Right ventricle myocardium inferior (tissue), 1 donor: ENCODE data around the gene RAB18. TPM values are rescaled to one million over a fixed set of nuclear protein-coding genes. Genes with fewer than 3 reads are reported as not detected.
"Not testable (repeated sequence)": the region's sequence is repeated elsewhere in the genome, so short reads cannot be mapped to it uniquely, and the experiment has no call there.

Experiments used
- ATAC-seq: fragments of 200-7000 bp; cut with Tn5 transposase; one replicate; pipeline ENCODE4 v1.9.1; 2020; ENCODE audit warnings: mild to moderate bottlenecking, moderate library complexity
- DNase-seq: peaks from one replicate; pipeline ENCODE4 v3.0.0; 2021; ENCODE audit errors: missing footprints
- intact Hi-C: fragments of 100-400 bp; cut with DNase I; formaldehyde crosslinking; loops from one replicate; pipeline ENCODE4 v1.11.0; 2022
- total RNA-seq: library from RNA; stranded (reverse); fragmentation: NEBNext Ultra II Directional; extraction: Animal tissue kit (Norgen Biotek cat#: 25700); gene quantifications from one replicate; pipeline ENCODE4 v1.2.1, GENCODE V29; 2021
- donor health status: DM: no; HTN: yes; CAD: no; lungs with severe emphysema.

RAB18 gene
- total RNA-seq, 1 donor from 2014 or later: 114 TPM

- intact Hi-C loops: no loop called here
- ATAC-seq (no peak), DNase-seq (no peak)
These were observed 3.2 kb upstream of the RAB18 start for GRCh38 chr10:27500886-27501285.

- ATAC-seq: no peak
- intact Hi-C loops: no loop called here
- DNase-seq: no peak
These were observed 552 bp upstream of the RAB18 start for GRCh38 chr10:27503498-27504006.

DNA sequence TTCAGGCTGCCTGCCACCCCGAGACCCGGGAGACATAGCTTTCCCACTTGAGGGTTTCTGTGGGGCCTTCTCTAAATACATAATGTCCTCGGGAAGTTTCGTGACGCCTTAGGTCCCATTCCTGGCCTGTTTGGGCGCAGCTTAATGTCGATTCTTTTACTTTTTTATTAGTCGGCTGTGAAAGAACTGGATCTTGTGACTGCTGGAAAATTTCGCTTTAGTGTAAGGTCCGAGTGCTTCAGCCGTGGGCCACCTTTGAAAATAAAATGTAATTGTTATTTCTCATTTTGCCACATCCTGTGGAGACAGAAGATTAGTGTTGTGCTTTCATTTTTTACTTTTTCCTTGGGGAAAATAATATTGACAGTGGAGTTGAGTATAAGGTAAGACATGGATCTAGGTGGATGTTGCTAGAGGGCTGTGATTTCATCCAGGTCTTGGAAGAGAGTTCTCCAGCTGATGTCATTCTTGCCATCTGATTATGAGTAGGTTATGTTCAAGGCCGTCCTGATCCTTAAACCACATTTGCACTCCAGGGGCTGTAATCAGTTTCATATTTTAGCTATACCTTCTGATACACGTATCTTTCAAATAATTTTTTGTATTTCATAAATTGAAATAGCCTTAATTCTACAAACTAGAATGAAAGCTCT lies 830 bp downstream of the RAB18 start:
- DNase-seq: no peak
- intact Hi-C loops: no loop called here
- ATAC-seq: no peak

- intact Hi-C loops, DNase-seq, ATAC-seq: not testable (repeated sequence)
These were observed 1.4 kb downstream of the RAB18 start for GRCh38 chr10:27505537-27505936.

GRCh38 chr10:27506280-27506679 lies 2.2 kb downstream of the RAB18 start:
- no peak for ATAC-seq

GRCh38 chr10:27512548-27512947 lies 8.4 kb downstream of the RAB18 start:
- DNase-seq (no peak), ATAC-seq (no peak)
- intact Hi-C loops: no loop called here

More at GRCh38 chr10:27506280-27506679, 2.2 kb downstream of the RAB18 start:
- intact Hi-C loops: no loop called here
- DNase-seq: no peak

DNA sequence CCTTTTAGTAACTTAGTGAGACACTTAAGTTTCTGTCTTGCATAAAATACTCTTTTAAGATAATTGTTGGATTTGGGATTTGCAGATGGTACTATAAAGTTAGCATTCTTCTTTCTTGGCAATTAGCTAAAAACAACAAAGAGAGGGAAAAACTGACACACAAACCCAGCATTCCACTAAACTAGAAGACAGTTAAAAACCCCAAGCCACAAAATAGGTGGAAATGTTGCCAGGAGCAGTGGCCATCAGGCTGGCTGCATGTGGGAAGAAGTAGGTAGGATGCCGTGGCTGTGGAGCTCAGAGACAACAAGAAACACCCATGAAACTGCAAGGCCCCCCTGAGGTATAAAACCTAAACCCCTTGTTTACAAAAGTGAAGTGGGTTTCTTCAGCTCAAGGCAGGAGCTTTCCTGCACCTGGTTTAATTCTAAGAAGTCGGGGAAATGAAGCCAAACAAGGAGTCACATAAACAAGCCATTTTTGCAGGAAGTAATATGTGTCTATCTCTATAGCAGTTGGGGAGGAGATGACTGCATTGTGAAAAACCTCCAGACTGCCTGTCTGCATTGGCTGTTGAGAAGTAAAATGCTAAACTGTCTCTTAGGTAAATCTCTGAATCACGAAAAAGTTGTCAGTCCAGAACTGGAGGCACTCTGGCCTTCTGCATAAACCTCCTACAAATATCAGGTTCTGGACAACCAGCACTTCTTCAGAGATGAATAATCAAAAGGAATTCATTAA lies 9.5 kb downstream of the RAB18 start:
- intact Hi-C loops: no loop called here
- DNase-seq (no peak), ATAC-seq (no peak)

DNA sequence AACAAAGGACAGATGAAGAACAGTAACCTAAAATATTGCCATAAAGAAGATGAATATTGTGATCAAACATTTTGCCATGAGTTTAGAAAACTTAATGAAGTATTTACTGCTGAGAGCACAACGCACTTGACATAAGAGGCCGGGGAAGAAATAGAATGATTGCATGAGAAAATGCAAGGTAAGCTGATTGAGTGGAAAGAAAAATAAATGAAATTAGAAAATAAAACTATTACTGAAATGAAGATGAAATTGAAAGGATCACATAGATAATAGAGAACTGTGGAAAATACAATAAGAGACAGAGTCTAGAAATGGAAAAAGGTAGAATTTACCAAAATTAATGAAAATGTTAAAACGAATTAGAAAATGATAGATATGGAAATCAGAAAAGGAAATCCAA lies 10.1 kb downstream of the RAB18 start:
- DNase-seq: no peak
- no peak for ATAC-seq
- intact Hi-C loops: no loop called here

GRCh38 chr10:27518261-27518660 lies 14.2 kb downstream of the RAB18 start:
- intact Hi-C loops: no loop called here
- DNase-seq: no peak
- ATAC-seq: no peak

GRCh38 chr10:27525819-27526218 lies 21.7 kb downstream of the RAB18 start:
- ATAC-seq (peak; percentile 76), DNase-seq (no peak)
- intact Hi-C loops: no loop called here

DNA sequence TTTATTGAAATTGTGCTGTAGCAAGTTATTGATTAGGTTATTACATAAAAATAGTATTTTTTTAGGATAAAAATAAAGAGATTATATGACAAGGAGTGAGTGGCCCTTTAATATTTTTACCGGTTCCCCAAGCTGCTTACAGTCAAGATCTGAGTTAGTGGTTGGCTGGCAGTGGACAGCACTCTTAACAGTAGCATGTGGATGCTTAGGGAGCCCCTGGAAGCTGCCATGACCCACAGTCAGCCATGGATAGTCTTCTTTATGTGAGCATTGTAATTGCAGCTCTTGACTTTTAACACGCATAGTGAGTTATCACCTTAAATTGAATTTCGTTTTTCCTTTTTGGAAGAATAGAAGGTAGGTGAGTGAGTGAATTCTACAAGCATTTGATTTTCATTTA lies 22.1 kb downstream of the RAB18 start:
- intact Hi-C loops: no loop called here
- DNase-seq (no peak), ATAC-seq (peak; percentile 39)

DNA sequence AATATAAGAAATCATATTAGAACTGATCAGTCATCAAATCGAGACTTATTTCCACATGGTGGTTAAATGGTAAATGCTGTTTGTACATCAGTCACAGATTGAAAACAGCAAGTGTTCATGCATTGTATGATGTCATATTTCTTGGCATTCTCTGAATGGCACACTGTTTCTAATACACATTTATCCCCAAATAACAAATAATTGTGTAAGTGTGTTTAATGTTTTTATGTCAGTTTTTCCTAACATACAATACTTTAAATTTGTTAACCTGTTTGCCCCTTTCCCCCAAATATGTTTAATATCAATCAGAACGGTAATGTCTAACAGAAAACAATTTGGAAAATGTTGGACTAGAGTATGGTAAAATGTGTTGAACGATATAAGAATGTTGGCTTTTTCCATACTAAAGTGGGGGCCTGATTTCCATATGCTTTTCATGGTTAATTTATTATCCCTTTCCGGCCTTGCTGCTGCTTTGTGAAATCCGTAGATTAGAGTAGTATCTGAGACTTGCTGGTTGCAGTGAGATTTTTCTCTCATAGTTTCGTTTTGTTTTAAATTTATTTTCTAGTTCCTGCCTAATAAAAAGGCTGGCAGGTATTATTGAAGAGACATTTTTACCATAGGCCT lies 23.7 kb downstream of the RAB18 start:
- intact Hi-C loops: no loop called here
- no peak for ATAC-seq
- no peak for DNase-seq

GRCh38 chr10:27529010-27529783 lies 25.1 kb downstream of the RAB18 start:
- no peak for DNase-seq
- ATAC-seq: no peak
- intact Hi-C loops: no loop called here

- intact Hi-C loops: no loop called here
- DNase-seq (no peak), ATAC-seq (no peak)
These were observed 26.4 kb downstream of the RAB18 start for GRCh38 chr10:27530477-27530876.

- no peak for ATAC-seq
- DNase-seq: no peak
- intact Hi-C loops: no loop called here
These were observed 27.3 kb downstream of the RAB18 start for GRCh38 chr10:27531336-27531847.

DNA sequence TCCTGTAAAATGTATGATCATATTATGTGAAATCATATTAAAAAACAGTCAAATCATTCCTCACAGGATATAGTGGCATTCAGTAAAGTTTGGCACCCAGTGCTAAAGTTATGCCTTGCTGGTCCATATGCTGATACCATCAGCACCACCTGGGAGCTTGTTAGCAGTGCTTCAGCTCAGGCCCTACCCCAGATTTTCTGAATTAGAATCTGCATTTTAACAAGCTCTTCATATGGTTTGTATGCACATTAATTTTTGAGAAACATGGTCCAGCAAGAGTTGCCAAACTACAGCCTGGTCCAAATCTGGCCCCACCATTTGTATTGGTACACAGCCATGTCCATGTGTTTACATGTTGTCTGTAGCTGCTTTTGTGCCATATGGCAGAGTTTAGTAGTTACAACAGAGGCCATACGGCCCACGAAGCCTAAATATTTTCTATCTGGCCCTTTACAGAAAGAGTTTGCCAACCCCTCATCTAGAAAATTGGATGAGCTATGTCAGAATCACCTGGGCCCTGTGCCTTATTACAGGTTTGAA lies 30.1 kb downstream of the RAB18 start:
- ATAC-seq (no peak), DNase-seq (peak; percentile 11)
- intact Hi-C loops: no loop called here

DNA sequence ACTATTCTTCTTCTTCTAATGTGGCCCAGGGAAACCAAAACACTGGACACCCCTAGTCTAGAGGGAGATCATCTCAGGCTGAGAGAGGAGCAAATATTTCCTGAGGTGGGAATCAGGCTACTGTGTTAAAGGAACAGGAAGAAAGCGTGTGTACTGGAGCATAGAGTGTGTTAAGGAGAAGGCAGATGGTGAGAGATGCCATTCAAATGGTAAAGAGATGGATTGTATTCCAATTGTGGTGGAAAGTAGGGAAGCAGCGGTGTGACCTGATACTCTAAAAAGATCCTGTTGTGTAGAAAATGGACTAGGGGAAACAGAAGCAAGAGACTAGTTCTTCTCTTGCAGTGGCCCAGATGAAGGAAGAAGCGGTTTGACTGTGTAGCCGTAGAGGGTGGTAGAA lies 31.2 kb downstream of the RAB18 start:
- intact Hi-C loops: no loop called here
- ATAC-seq: no peak

GRCh38 chr10:27536437-27536836 lies 32.3 kb downstream of the RAB18 start:
- intact Hi-C loops: no loop called here
- DNase-seq (no peak), ATAC-seq (no peak)

More for the DNA sequence above, 31.2 kb downstream of the RAB18 start:
- no peak for DNase-seq

DNA sequence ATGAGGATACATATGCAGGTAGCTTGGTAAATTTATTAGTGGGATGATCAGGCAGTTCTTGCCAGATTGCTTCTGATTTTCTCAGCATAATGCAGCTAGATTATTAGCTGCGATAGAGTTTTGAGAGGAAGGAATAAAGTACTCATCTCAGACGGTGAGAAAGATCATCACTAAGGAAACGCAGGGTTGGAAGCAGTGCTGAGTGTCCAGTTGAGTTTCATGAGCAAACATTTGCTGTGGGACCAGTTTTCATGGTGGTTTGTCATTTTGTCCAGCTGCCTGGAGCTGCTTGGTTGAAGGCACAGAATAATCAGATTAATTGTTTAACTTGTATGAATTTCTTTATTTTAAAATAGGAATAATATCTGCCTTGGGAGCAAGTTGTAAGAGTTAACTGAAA lies 33.1 kb downstream of the RAB18 start:
- intact Hi-C loops: no loop called here
- ATAC-seq (no peak), DNase-seq (no peak)
